ENCODE results near the gene TMEM18.

DNA sequence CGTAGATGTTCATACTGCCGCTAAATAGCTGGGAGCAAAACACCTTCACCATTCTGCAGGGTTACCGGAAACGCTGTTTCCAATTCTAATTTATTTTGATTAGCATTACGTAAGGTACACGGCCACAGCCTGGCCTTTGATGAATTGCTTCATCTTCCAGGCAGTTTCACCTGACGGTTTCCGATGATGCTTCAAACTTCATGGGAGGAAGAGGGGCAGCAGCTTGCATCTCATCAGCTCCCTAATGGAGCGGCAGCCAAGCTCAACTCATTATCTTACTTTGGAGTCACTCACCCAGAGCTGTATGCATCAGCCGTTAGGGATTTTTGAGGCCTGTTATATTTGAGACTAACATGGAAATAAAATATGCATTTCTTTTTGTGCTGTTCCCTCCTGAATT, 54.8 kb downstream of the TMEM18 start:
- TF ChIP-seq POLR2AphosphoS5 (IDR thresholded peaks at IDR 0.05; ENCODE audit: low read depth, low read length) (no peak), TAF1 (IDR thresholded peaks at IDR 0.05; ENCODE audit: borderline replicate concordance, insufficient read depth, low read length) (no peak)

Measured in PFSK-1 (cell line).